ENCODE data around the gene KCNH5. TPM values are rescaled to one million over a fixed set of nuclear protein-coding genes. Genes with fewer than 3 reads are reported as not detected.

The KCNH5 gene
- total RNA-seq, 2 experiments from 2014 or later: not detected

- no peak for TF ChIP-seq EZH2phosphoT487 (IDR thresholded peaks at IDR 0.05; ENCODE audit: borderline replicate concordance, low read depth, low read length)
- TF ChIP-seq, protein P1, sequence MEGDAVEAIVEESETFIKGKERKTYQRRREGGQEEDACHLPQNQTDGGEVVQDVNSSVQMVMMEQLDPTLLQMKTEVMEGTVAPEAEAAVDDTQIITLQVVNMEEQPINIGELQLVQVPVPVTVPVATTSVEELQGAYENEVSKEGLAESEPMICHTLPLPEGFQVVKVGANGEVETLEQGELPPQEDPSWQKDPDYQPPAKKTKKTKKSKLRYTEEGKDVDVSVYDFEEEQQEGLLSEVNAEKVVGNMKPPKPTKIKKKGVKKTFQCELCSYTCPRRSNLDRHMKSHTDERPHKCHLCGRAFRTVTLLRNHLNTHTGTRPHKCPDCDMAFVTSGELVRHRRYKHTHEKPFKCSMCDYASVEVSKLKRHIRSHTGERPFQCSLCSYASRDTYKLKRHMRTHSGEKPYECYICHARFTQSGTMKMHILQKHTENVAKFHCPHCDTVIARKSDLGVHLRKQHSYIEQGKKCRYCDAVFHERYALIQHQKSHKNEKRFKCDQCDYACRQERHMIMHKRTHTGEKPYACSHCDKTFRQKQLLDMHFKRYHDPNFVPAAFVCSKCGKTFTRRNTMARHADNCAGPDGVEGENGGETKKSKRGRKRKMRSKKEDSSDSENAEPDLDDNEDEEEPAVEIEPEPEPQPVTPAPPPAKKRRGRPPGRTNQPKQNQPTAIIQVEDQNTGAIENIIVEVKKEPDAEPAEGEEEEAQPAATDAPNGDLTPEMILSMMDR (conservative IDR thresholded peaks at IDR 0.05; ENCODE audit: low read length): no peak
- H3K9me3 ChIP-seq (ENCODE audit: low read length): no peaks in the 10 kb centered on the region
- no peak overlapping the region for H2AFZ ChIP-seq (ENCODE audit: low read length)
- H3K4me3 ChIP-seq (ENCODE audit: low read depth, low read length, poor library complexity, severe bottlenecking): no peak overlapping the region
- H3K27ac ChIP-seq (ENCODE audit: low read depth, low read length, poor library complexity, severe bottlenecking): no peak overlapping the region
- DNase-seq (ENCODE audit: low spot score): no peak
- H4K20me1 ChIP-seq (ENCODE audit: insufficient read depth, low read length): no peaks in the 10 kb centered on the region
- no peaks in the 10 kb centered on the region for H3K4me1 ChIP-seq (ENCODE audit: insufficient read depth, low read length, poor library complexity, severe bottlenecking)
- ChIA-PET CTCF (ENCODE audit: unreplicated experiment) (no interaction called here), POLR2A (no interaction called here)
- H3K9me2 ChIP-seq (ENCODE audit: insufficient read depth, low read length): no peaks in the 10 kb centered on the region
- intact Hi-C loops (cut with micrococcal nuclease; ENCODE audit: unreplicated experiment): no loop called here
- no TSS peak for BruUV-seq (replicated peaks)
- H3K36me3 ChIP-seq (ENCODE audit: insufficient read depth, low read length): no peaks in the 10 kb centered on the region
- H3K4me2 ChIP-seq (ENCODE audit: low read length): no peak overlapping the region
- no peaks in the 10 kb centered on the region for H3K79me2 ChIP-seq (ENCODE audit: insufficient read depth, low read depth, low read length)
Measured at GRCh38 chr14:63050694-63051093, 5.4 kb upstream of the KCNH5 start.

DNA sequence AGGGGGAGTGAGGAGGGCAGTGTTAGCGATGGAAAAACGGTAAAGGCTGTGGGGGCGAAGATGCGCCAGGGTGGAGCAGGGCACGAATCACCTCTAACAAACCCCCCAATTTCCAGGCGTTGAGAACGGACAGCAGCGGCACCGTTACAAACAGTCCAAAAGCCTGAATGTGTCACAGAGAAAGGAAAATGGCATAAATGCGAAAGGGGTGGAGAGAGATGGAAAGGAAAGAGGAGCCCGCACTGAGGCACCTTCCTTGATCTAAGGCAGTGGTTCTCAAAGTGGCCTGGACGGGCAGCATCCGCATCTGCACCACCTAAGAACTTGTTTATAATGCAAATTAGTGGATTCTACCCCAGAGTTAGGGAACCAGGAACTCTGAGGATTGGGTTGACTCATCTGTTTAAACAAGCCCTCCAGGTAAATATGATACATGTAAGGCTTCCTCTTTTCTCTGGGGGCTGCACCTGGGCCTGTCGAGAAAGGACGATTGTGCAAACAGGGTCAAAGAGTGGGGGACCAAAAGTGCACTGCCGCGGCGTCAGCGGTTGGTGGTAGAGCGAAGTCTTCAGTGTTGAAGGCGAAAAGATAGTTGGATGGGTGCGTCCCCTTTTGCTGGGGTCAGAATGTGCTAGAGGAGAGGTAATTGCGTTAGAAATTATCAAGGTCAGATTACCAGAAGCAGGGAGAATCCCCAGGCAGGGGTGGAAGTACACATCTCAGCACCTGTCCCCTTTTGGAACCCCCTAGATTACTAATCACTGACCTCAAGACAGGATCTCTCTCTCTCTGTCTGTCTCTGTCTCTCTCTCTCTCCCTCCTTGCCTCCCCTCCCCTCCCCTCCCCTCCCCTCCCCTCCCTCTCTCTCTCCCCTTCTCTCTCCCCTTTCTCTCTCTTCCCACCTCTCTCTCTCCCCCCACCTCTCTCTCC, 1.3 kb upstream of the KCNH5 start:
- intact Hi-C loops (cut with micrococcal nuclease; ENCODE audit: unreplicated experiment): no loop called here
- ChIA-PET POLR2A (no interaction called here), CTCF (ENCODE audit: unreplicated experiment) (no interaction called here)
- BruUV-seq (replicated peaks): no TSS peak
- Histone ChIP-seq H3K79me2 (ENCODE audit: insufficient read depth, low read depth, low read length) (no peaks in the 10 kb centered on the region), H3K9me2 (ENCODE audit: insufficient read depth, low read length) (no peaks in the 10 kb centered on the region), H4K20me1 (ENCODE audit: insufficient read depth, low read length) (no peaks in the 10 kb centered on the region), H3K4me1 (ENCODE audit: insufficient read depth, low read length, poor library complexity, severe bottlenecking) (no peaks in the 10 kb centered on the region), H3K9me3 (ENCODE audit: low read length) (no peaks in the 10 kb centered on the region), H3K4me3 (ENCODE audit: low read depth, low read length, poor library complexity, severe bottlenecking) (no peak overlapping the region), H2AFZ (ENCODE audit: low read length) (no peak overlapping the region), H3K36me3 (ENCODE audit: insufficient read depth, low read length) (no peaks in the 10 kb centered on the region), H3K4me2 (ENCODE audit: low read length) (no peak overlapping the region), H3K27ac (ENCODE audit: low read depth, low read length, poor library complexity, severe bottlenecking) (no peak overlapping the region)
- DNase-seq (ENCODE audit: low spot score): no peak
- TF ChIP-seq EZH2phosphoT487 (IDR thresholded peaks at IDR 0.05; ENCODE audit: borderline replicate concordance, low read depth, low read length): no peak
- TF ChIP-seq, protein P1 (conservative IDR thresholded peaks at IDR 0.05; ENCODE audit: low read length): no peak

Measured in OCI-LY7 (cell line).